HFFc6 (cell line): Measurements from ENCODE around the gene ZNF462. TPM values are rescaled to one million over a fixed set of nuclear protein-coding genes. Genes with fewer than 3 reads are reported as not detected.
A peak's percentile ranks its signal among the peaks of the same experiment; 100 is the strongest.

Experiments used
- DNase-seq: peaks from one replicate; pipeline ENCODE4 v3.0.0-alpha.2; 2018
- H3K27ac Mint-ChIP-seq: 2 replicates; pipeline ENCODE4 v1.8.0; 2020; ENCODE audit warnings: mild to moderate bottlenecking, mixed read lengths
- H3K27me3 Mint-ChIP-seq: 2 replicates; pipeline ENCODE4 v1.8.0; 2021; ENCODE audit warnings: mild to moderate bottlenecking, moderate library complexity, mixed read lengths; ENCODE audit not compliant: insufficient read depth
- H3K36me3 Mint-ChIP-seq: 2 replicates; pipeline ENCODE4 v1.8.0; 2021; ENCODE audit warnings: low read depth, mixed read lengths
- H3K4me1 Mint-ChIP-seq: 2 replicates; pipeline ENCODE4 v1.8.0; 2020; ENCODE audit warnings: low read depth, mixed read lengths
- H3K4me3 Mint-ChIP-seq: 2 replicates; pipeline ENCODE4 v1.8.0; 2020; ENCODE audit warnings: mild to moderate bottlenecking, moderate library complexity, mixed read lengths
- H3K9me3 Mint-ChIP-seq: 2 replicates; pipeline ENCODE4 v1.8.0; 2020; ENCODE audit warnings: mild to moderate bottlenecking, mixed read lengths
- total RNA-seq, 6 experiments: library from RNA; stranded (reverse); fragmentation: NEBNext Ultra II Directional; extraction: Animal tissue kit (Norgen Biotek cat#: 25700); gene quantifications; 2 replicates in 1 of 6; 3 replicates in 5 of 6; pipeline ENCODE4 v1.2.3, GENCODE V29; 2021
- TF ChIP-seq, protein P1 (sequence below): fragments of 200-600 bp; sonication (generic); IDR thresholded peaks from 2 replicates; pipeline ENCODE4 v1.5.0; 2021; ENCODE audit warnings: antibody characterized with exemption, mild to moderate bottlenecking

Gene ZNF462
- total RNA-seq, 6 experiments from 2014 or later, result 10.1 to 18.9 (median 15.6) TPM

DNA sequence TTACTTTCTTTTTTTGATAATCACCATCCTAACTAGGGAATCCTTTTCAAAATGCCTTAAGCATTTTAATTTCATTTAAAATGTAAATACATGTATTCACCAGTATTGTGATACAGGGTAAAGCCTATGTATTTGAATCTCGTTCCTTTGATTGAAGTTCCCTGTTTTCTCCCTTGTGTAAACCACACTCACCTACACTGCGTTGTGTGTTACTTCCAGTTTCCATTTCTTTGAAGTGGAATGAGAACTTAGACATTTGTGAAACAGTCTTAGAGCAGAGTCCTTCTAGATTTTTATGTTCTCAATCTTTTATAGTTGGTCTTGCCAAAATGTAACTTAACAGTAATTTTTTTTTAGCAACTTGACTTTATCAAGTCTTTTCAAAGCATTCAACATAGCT lies 101.4 kb downstream of the ZNF462 start:
- H3K4me3 Mint-ChIP-seq, result no peak overlapping the region
- H3K27me3 Mint-ChIP-seq, result no peaks in the 10 kb centered on the region
- H3K36me3 Mint-ChIP-seq, result peaks cover 28% of the 10 kb centered on the region
- TF ChIP-seq, protein P1, sequence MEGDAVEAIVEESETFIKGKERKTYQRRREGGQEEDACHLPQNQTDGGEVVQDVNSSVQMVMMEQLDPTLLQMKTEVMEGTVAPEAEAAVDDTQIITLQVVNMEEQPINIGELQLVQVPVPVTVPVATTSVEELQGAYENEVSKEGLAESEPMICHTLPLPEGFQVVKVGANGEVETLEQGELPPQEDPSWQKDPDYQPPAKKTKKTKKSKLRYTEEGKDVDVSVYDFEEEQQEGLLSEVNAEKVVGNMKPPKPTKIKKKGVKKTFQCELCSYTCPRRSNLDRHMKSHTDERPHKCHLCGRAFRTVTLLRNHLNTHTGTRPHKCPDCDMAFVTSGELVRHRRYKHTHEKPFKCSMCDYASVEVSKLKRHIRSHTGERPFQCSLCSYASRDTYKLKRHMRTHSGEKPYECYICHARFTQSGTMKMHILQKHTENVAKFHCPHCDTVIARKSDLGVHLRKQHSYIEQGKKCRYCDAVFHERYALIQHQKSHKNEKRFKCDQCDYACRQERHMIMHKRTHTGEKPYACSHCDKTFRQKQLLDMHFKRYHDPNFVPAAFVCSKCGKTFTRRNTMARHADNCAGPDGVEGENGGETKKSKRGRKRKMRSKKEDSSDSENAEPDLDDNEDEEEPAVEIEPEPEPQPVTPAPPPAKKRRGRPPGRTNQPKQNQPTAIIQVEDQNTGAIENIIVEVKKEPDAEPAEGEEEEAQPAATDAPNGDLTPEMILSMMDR, result no peak
- peaks cover 30% of the 10 kb centered on the region for H3K4me1 Mint-ChIP-seq
- DNase-seq, result no peak
- H3K9me3 Mint-ChIP-seq, result peaks cover 6% of the 10 kb centered on the region; the same call in 1 of the 2 replicates
- no peak overlapping the region for H3K27ac Mint-ChIP-seq

GRCh38 chr9:106964822-106965525 lies 102.0 kb downstream of the ZNF462 start:
- DNase-seq, result peak; percentile 22
- Mint-ChIP-seq H3K4me1 (peaks cover 30% of the 10 kb centered on the region), H3K4me3 (no peak overlapping the region), H3K27ac (peak overlapping the region; percentile 15; the same call in 1 of the 2 replicates), H3K36me3 (peaks cover 28% of the 10 kb centered on the region), H3K9me3 (peaks cover 6% of the 10 kb centered on the region; the same call in 1 of the 2 replicates), H3K27me3 (no peaks in the 10 kb centered on the region)
- TF ChIP-seq, protein P1, result no peak

- Mint-ChIP-seq H3K9me3 (no peaks in the 10 kb centered on the region; the same call in 1 of the 2 replicates), H3K27me3 (no peaks in the 10 kb centered on the region), H3K4me1 (peaks cover 37% of the 10 kb centered on the region), H3K27ac (no peak overlapping the region), H3K36me3 (peaks cover 14% of the 10 kb centered on the region; the same call in 1 of the 2 replicates), H3K4me3 (no peak overlapping the region)
- TF ChIP-seq, protein P1, result no peak
- no peak for DNase-seq
Measured at GRCh38 chr9:106966481-106966880, 103.5 kb downstream of the ZNF462 start.

DNA sequence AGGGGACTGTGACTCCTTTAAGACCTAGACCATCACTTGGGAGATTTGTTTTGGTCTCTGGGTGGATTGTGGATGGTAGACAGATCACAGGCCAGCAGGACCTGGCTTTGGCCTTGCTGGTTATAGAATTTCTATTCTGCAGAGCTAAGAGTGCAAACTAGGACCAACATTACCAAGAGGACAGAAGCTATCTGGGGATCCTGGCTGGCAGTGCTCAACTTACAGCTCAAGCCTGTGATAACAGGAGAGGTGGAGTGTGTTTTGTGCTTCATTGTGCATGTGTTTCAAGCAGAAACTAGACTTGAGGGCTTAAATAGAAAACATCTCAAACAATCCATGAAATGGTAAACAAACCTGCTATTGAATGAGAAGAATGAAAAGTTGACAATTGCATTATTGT lies 106.7 kb downstream of the ZNF462 start:
- TF ChIP-seq, protein P1, result no peak
- no peak overlapping the region for H3K4me3 Mint-ChIP-seq
- DNase-seq, result no peak
- H3K9me3 Mint-ChIP-seq, result no peaks in the 10 kb centered on the region
- peaks cover 21% of the 10 kb centered on the region for H3K4me1 Mint-ChIP-seq
- H3K27me3 Mint-ChIP-seq, result no peaks in the 10 kb centered on the region
- H3K27ac Mint-ChIP-seq, result no peak overlapping the region
- peaks cover 14% of the 10 kb centered on the region; the same call in 1 of the 2 replicates for H3K36me3 Mint-ChIP-seq

GRCh38 chr9:106970219-106970975 lies 107.4 kb downstream of the ZNF462 start:
- Mint-ChIP-seq H3K4me3 (no peak overlapping the region), H3K36me3 (peaks cover 21% of the 10 kb centered on the region), H3K9me3 (no peaks in the 10 kb centered on the region), H3K4me1 (peaks cover 14% of the 10 kb centered on the region), H3K27me3 (no peaks in the 10 kb centered on the region), H3K27ac (no peak overlapping the region)
- no peak for DNase-seq
- TF ChIP-seq, protein P1, result no peak
